K562 (cell line): ENCODE measurements around the gene EPX. TPM values are rescaled to one million over a fixed set of nuclear protein-coding genes. Genes with fewer than 3 reads are reported as not detected.
A peak's percentile ranks its signal among the peaks of the same experiment; 100 is the strongest.

Experiments
- CBX8 ChIP-seq: fragments of 200-600 bp; sonication (generic); IDR thresholded peaks from 2 replicates; pipeline ENCODE4 v1.6.1; 2012; ENCODE audit warnings: borderline replicate concordance, mixed run types, low read depth, mild to moderate bottlenecking, moderate library complexity, mixed read lengths, low read length, control low read depth, inconsistent platforms; ENCODE audit not compliant: poor library complexity, severe bottlenecking; ENCODE audit errors: extremely low read depth
- MLX ChIP-seq, 2 experiments: fragments of 450-650 bp in 1 of 2; sonication (generic) in 1 of 2; formaldehyde crosslinking; conservative IDR thresholded peaks; 2 replicates each; pipeline versions ENCODE4 v1.4.0 to v1.8.1; 2020 to 2022; ENCODE audit warnings: mild to moderate bottlenecking in 1 of 2, missing genetic modification reagents in 1 of 2
- REST ChIP-seq, 2 experiments: fragments of 450-650 bp; formaldehyde crosslinking in 1 of 2; IDR thresholded peaks; 2 replicates each; pipeline versions ENCODE4 v1.4.0 to v1.6.1; 2014 to 2020; ENCODE audit warnings: mild to moderate bottlenecking in 2 of 2, borderline replicate concordance in 1 of 2, low read depth in 1 of 2
- RNF2 ChIP-seq: sonication (generic); IDR thresholded peaks from 2 replicates; pipeline ENCODE4 v1.6.1; 2016
- TARDBP ChIP-seq: fragments of 450-650 bp; IDR thresholded peaks from 2 replicates; pipeline ENCODE4 v1.6.1; 2016
- ZNF436 ChIP-seq: fragments of 250-450, 450-650 bp; sonication (Bioruptor Pico); formaldehyde crosslinking; IDR thresholded peaks from 2 replicates; pipeline ENCODE4 v1.7.0; 2020; ENCODE audit warnings: mild to moderate bottlenecking
- ZNF586 ChIP-seq: fragments of 450-650 bp; formaldehyde crosslinking; conservative IDR thresholded peaks from 2 replicates; pipeline ENCODE4 v1.4.0; 2020; ENCODE audit warnings: mild to moderate bottlenecking, moderate library complexity
- polyA plus RNA-seq, 8 experiments: library from polyadenylated mRNA; depleted of rRNA in 4 of 8; stranded (reverse) in 5 of 8; unstranded in 3 of 8; fragments of >200 nt; fragmentation: Nextera tagmentation in 2 of 8; fragmentation: Illumina TruSeq in 1 of 8; extraction: Ambion mirVana in 2 of 8; extraction: Trizol in 1 of 8; gene quantifications; 2 replicates each; pipeline versions ENCODE4 v1.2.1 to v1.2.3, GENCODE V29; 2011 to 2014; ENCODE audit warnings: inconsistent platforms in 1 of 8, missing spikeins in 1 of 8
- total RNA-seq, 7 experiments: library from RNA; depleted of rRNA in 6 of 7; stranded (reverse); fragments of >200 nt in 6 of 7; fragmentation: Illumina TruSeq in 2 of 7; extraction: Trizol in 2 of 7; gene quantifications; 2 replicates each; pipeline versions ENCODE4 v1.2.1 to v1.2.3, GENCODE V29; 2011 to 2021; ENCODE audit warnings: low replicate concordance in 1 of 7
- TF ChIP-seq, protein P1 (sequence below): sonication (generic); formaldehyde crosslinking; IDR thresholded peaks from 2 replicates; pipeline ENCODE4 v1.8.1; 2023; ENCODE audit warnings: mild to moderate bottlenecking, missing genetic modification reagents
- TF ChIP-seq, protein P2 (sequence below): fragments of 450-650 bp; IDR thresholded peaks from 2 replicates; pipeline ENCODE4 v1.6.1; 2017; ENCODE audit warnings: antibody characterized with exemption, mild to moderate bottlenecking

EPX gene
- total and polyA plus RNA-seq, 9 of the 15 experiments (the other 6 are each of a cell fraction or from before 2014, with no cell fraction given), result 0.07 to 0.33 (median 0.19) TPM; not detected in 3

- TF ChIP-seq REST (IDR thresholded peaks at IDR 0.05; ENCODE audit: borderline replicate concordance), result no peak
- no peak for TF ChIP-seq REST (CRISPR knock-in tag; IDR thresholded peaks at IDR 0.05; ENCODE audit: low read depth)
- no peak for TF ChIP-seq RNF2
- TF ChIP-seq CBX8, result no peak
- no peak for TF ChIP-seq ZNF436
- no peak for TF ChIP-seq ZNF586
- TF ChIP-seq, protein P1, sequence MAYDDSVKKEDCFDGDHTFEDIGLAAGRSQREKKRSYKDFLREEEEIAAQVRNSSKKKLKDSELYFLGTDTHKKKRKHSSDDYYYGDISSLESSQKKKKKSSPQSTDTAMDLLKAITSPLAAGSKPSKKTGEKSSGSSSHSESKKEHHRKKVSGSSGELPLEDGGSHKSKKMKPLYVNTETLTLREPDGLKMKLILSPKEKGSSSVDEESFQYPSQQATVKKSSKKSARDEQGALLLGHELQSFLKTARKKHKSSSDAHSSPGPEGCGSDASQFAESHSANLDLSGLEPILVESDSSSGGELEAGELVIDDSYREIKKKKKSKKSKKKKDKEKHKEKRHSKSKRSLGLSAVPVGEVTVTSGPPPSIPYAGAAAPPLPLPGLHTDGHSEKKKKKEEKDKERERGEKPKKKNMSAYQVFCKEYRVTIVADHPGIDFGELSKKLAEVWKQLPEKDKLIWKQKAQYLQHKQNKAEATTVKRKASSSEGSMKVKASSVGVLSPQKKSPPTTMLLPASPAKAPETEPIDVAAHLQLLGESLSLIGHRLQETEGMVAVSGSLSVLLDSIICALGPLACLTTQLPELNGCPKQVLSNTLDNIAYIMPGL (CRISPR knock-in tag), result no peak
- no peak for TF ChIP-seq MLX (CRISPR knock-in tag; conservative IDR thresholded peaks at IDR 0.05)
- TF ChIP-seq, protein P2, sequence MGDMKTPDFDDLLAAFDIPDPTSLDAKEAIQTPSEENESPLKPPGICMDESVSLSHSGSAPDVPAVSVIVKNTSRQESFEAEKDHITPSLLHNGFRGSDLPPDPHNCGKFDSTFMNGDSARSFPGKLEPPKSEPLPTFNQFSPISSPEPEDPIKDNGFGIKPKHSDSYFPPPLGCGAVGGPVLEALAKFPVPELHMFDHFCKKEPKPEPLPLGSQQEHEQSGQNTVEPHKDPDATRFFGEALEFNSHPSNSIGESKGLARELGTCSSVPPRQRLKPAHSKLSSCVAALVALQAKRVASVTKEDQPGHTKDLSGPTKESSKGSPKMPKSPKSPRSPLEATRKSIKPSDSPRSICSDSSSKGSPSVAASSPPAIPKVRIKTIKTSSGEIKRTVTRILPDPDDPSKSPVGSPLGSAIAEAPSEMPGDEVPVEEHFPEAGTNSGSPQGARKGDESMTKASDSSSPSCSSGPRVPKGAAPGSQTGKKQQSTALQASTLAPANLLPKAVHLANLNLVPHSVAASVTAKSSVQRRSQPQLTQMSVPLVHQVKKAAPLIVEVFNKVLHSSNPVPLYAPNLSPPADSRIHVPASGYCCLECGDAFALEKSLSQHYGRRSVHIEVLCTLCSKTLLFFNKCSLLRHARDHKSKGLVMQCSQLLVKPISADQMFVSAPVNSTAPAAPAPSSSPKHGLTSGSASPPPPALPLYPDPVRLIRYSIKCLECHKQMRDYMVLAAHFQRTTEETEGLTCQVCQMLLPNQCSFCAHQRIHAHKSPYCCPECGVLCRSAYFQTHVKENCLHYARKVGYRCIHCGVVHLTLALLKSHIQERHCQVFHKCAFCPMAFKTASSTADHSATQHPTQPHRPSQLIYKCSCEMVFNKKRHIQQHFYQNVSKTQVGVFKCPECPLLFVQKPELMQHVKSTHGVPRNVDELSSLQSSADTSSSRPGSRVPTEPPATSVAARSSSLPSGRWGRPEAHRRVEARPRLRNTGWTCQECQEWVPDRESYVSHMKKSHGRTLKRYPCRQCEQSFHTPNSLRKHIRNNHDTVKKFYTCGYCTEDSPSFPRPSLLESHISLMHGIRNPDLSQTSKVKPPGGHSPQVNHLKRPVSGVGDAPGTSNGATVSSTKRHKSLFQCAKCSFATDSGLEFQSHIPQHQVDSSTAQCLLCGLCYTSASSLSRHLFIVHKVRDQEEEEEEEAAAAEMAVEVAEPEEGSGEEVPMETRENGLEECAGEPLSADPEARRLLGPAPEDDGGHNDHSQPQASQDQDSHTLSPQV, result peak; percentile 73
- TF ChIP-seq TARDBP, result no peak
Observed at GRCh38 chr17:58219007-58219788, 26.7 kb downstream of the EPX start, which contains the start of gene MKS1 (continued).
